Stimulated activated CD8-positive, alpha-beta memory T cell treated with anti-CD3 and anti-CD28 coated beads, Interleukin-7, amount 100 ng/mL, for 1 hour (primary cell): Measurements from ENCODE around the gene SSBP3.

ENCODE experiments used
- DNase-seq, 2 donors: peaks; one replicate each; pipeline ENCODE4 v3.0.0-alpha.2; 2020; ENCODE audit warnings: low read depth in 2 of 2

SSBP3 gene

DNA sequence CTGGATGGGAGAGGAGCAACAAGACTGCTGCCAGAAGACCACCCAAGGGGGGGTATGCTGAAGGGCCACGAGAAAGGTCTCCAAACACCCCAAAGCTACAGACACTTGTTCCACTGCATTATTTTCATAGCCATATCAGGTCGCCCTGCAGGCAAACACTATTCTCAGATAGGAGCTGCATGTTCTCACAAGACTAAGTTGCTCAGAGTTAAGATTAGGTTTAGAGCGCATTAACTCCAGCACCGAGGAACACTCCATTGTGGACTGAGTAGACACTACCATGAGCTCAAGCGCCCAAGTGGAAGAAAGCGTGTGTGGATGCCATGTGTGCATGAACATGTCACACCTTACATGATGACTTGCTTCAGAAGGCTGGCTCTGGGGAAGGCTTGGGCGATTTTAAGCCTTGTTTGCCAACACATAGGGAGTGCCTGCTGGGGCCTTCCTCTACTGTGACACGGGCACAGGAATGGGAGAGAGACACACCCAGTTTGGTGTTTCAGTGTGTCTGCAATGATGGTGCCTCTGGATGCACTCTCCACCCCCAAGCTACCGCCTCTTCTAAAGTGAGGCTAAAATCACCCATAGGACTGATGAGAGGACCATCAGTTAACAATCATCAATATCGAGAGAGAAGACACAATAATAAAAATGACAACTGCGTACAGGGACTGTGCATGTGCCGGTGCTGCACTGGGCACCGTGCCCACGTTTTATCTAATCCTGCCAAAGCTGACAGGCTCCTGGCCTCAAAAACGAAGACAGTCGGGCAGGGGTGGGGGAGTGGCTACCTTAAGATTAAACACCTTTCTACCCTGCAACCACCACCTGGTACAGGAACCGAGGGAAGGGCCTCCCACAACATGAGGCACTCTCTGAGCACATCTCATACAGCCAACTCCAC lies 34.9 kb downstream of the SSBP3 start:
- no peak for DNase-seq

DNA sequence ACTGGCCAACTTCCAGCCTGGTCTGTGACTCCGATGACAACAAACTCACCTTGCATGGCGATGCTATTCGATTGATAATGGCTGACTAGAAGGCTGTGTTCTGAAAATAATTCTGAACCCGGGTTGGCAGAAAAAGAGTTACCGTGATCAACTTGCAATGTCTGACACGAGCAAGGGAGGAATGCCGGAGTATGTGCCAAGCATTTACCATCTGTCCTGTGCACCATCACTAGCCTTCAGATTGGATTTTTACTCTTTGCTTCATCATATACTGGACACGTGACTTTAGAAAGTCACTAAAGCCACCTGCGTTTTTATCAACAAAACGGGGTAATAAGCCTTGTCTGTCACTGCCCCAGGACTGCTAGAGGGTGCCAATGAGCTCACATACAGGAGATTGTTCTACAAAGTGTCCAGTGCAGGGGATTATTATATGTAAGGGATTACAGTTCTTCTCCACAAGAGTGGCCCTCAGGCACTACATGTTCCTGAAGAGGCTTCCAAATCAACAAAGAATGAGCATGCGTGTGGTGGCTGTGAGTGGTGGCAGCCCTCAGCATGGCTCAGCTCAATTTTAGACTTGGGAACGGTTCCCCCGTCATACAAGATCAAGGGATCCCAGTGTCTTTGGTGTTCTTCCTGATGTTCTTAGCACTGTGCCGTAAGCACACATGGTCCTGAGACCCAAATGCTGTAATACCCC lies 35.8 kb downstream of the SSBP3 start:
- no peak for DNase-seq

- no peak for DNase-seq
Observed at GRCh38 chr1:54367613-54368012, 38.6 kb downstream of the SSBP3 start.

DNA sequence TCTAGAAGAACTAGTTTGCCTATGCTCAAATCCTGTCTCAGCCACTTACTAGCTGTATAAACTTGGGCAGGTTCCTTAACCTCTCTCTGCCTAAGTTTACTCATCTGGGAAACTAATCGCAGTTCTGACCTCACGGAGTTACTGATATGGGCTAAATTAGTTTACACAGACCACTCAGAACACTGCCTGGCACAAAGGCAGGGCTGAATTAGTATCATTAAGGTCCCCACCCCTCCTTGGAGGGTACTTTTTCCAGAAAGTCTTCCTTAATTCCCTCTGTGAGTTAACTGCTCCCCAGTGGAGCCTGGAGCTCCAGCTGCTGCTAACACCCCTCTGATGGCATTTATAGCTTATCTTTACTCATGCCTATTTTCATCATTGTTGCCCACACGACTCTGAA lies 40.3 kb downstream of the SSBP3 start:
- no peak for DNase-seq

DNA sequence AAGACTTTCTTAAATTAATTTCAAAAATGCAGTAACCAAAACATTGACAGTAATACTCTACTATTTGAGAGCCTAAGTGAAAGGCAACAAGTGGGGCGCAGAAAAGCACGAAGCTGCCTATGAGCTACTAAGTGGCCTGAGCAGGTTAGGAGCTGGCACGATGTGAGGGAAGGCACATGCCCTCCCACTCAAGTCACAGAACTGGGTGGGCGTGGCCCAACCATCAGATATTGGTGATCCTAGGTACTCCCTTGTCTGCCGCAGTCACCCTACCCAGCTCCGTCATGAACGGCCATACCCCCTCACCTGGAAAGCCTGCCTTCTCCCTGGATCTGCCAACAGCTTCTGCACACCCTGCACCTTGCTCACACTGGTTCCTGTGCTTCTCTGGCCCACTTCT lies 40.8 kb downstream of the SSBP3 start:
- no peak for DNase-seq

DNA sequence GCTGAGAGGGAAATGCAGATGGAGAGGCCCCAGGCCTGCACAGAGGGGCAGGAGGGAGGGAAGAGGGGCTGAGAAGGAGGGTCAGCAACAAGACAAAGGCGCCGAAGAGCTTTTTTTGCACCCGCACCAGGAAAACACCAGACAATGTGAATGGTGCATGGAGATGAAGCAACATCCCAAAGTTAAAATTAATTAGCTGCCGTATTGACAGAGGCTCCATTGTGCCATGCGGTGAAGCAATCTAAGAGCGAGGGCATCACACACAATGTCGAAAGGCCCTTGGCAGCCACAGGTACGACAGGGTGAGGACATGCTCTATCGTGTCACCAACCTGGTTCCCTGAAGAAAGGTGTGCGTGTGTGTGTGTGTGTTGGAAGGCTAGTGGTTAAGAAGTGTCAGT lies 41.2 kb downstream of the SSBP3 start:
- no peak for DNase-seq

- DNase-seq = no peak
Observed at GRCh38 chr1:54364582-54364981, 41.6 kb downstream of the SSBP3 start.

- DNase-seq = no peak
Observed at GRCh38 chr1:54363925-54364324, 42.3 kb downstream of the SSBP3 start.

DNA sequence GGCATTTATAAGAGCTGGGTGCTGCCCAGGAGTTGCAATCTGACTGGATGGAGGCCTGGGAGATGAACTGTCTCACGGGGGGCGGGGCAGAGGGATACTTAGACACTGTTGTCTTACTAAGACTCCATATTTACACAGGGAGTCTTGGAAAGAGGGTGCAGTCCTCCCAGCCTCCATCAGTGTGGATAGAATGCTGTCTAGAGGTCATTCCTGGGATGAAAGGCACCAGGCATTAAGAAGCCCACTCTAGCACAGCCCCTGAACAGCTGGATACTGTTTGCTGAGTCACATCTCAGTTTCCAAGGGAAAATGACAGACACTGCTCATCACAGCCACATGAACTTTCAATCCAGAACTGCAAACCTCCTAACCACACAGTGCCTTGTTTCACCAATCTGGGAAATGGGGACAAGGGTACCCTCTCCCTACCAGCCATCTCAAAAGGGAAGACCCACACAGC lies 43.3 kb downstream of the SSBP3 start:
- DNase-seq = no peak

DNA sequence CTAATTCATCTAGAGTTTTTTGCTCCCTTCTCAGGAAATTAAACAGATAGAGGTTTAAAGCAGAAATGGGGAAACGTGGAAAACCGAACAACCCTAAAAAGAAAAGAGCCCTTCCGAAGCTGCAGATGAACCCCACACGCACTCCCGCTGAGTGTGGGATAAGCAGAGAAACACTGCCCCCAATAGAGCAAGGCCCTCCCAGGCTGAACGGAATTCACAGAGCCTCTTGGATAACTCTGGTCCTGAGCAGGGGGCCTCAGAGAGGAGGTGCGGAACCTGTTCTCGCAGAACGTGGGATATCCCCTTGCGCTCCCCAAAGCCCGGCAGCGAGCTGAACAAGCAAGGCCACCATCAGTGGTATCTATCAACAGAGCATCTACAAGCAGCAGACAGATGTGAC lies 44.9 kb downstream of the SSBP3 start:
- DNase-seq = no peak

- DNase-seq = no peak
Observed at GRCh38 chr1:54360165-54361005, 45.8 kb downstream of the SSBP3 start.

DNA sequence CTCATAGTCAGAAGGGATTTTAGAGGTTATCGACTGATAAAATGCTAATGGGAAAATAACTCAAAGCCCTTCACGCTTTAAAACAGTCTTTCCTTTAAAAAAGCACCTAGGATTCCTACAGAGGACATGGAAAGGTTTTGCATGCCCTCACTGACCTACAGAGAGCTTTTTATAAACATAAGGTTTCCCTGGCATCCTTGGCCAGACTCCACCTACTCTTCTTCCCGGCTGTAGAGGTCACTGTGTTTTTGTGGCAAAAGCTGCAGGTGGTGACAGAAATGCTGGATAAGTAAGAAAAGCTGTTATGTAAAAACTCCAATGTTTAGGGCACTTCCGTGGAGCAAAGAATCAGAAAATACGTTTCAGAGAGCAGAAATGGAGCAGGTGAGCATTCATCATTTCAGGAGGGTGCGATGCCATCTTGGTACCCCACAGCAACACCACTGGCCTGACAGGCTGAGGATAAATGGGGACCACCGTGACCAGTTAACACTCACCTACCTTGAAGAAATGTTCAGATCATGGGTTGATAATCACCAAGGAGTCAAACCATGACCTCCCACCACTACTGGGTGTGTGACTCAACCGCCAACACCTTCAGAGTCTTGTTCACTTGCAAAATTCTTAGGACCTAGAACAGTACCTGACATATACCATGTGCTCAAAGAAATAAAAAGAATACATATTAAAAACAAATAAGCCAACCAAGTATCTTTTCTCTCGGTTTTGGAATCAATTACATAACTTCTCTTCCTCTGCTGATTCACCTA lies 46.6 kb downstream of the SSBP3 start:
- no peak for DNase-seq

- no peak for DNase-seq
Observed at GRCh38 chr1:54358503-54359168, 47.6 kb downstream of the SSBP3 start.

- DNase-seq = no peak
Observed at GRCh38 chr1:54357967-54358366, 48.2 kb downstream of the SSBP3 start.

- no peak for DNase-seq
Observed at GRCh38 chr1:54356680-54357147, 49.5 kb downstream of the SSBP3 start.

DNA sequence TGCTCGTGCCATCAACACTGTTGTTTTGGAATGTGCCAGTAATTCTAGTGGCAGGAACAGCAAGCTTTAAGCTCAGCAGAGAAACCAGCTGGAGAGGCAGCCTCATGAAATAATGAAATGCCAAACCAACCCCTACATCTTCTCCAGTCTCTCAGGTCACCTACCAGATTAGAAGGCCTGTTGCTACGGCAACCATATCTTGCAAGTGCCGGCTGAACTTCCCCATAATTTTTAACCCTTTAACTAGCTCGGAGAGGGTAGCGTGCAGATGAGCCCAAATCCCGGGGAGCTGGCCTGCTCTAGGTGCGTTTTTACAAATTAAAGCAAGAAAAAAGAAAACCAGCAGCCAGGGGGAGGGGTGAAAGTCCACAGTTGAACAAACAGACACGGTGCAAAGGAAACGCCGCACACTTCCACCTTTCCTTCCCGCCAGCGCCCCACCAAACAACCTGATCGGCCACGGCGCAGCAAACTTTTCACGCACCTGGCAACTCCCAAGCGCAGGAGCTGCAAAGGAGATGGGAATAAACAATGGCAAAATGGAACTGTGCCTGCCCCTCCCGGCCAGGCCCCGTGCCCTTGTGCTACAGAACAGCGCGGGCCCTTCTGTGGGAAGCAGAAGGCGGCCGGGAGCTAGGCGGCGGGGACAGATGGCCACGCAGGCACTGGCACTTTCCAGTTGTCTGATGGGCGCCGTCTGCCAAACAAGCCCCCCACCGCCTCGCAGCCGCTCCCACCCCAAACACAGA lies 50.1 kb downstream of the SSBP3 start:
- no peak for DNase-seq

GRCh38 chr1:54354899-54355298 lies 51.3 kb downstream of the SSBP3 start:
- no peak for DNase-seq

DNA sequence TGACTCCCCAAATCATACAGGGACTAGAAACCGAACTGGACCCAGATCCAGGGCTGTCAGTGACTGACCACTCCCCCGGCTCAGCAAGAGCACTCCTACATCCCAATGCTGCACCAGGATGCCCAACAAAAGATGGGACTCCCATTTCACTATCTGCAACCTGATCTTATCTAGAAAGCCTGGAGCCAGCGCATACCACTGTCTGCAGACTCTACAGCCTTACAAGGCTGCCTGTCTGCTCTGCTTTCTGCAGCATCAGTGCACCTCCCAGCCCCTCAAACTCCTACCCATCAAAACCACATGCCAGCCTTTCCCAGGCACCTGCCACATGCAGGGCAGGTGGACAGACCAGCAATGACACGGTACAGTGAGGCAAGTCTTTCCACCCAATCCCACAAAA lies 52.2 kb downstream of the SSBP3 start:
- no peak for DNase-seq

DNA sequence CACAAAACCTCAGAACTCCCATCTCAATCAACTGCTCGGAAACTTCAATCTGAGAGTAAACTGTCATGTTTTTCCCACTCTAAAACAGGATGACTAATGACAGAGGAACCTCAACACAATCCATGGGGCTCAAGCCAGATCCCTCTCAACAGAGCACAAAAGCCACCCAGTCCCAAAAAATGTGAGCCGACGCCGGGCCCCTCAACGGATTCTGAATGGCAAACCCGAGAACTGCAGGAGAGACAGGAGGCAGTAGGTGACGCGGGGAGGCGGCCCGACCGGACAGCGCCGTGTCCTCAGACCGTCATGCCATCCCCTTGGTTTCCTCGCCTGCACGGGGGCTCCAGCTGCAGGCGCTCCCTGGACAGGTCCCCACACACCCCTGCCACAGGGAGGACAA lies 53.4 kb downstream of the SSBP3 start:
- no peak for DNase-seq

- DNase-seq = no peak
Observed at GRCh38 chr1:54350360-54350759, 55.8 kb downstream of the SSBP3 start.
